Retinal pigment epithelial cell (primary cell): ENCODE measurements around the gene NEK5.
A peak's percentile ranks its signal among the peaks of the same experiment; 100 is the strongest.

Source experiments
- DNase-seq: peaks from one replicate; pipeline ENCODE4 v3.0.0-alpha.2; 2010; ENCODE audit warnings: low read depth
- H3K4me3 ChIP-seq: 2 replicates; pipeline ENCODE4 v1.5.1; 2011; ENCODE audit warnings: mild to moderate bottlenecking, low read length, control low read depth, moderate library complexity
- TF ChIP-seq, protein P1 (sequence below): conservative IDR thresholded peaks from 2 replicates; pipeline ENCODE4 v1.5.1; 2011; ENCODE audit warnings: low read depth, low read length, control low read depth, inconsistent platforms

NEK5 gene

DNA sequence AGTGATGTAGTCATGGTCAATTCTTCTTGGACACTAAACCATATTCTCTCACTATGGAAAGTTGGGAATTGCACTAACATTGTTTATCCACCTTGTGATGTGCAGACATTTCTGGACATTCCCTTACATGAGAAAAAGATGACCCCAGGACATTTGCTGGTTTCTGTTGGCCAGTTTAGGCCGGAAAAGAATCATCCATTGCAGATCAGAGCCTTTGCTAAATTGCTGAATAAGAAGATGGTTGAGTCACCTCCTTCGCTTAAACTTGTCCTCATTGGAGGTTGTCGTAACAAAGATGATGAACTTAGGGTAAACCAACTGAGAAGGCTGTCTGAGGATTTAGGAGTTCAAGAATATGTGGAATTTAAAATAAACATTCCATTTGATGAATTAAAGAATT lies 104.4 kb downstream of the NEK5 start, which contains the start of gene UTP14C:
Gene UTP14C (plus strand): TSS at position 211 of the 400 bp plus-strand sequence. CDS start 4,114 bp downstream, outside the sequence.
- H3K4me3 ChIP-seq: no peak within 1 kb of the TSS
- no peak for DNase-seq
- TF ChIP-seq, protein P1, sequence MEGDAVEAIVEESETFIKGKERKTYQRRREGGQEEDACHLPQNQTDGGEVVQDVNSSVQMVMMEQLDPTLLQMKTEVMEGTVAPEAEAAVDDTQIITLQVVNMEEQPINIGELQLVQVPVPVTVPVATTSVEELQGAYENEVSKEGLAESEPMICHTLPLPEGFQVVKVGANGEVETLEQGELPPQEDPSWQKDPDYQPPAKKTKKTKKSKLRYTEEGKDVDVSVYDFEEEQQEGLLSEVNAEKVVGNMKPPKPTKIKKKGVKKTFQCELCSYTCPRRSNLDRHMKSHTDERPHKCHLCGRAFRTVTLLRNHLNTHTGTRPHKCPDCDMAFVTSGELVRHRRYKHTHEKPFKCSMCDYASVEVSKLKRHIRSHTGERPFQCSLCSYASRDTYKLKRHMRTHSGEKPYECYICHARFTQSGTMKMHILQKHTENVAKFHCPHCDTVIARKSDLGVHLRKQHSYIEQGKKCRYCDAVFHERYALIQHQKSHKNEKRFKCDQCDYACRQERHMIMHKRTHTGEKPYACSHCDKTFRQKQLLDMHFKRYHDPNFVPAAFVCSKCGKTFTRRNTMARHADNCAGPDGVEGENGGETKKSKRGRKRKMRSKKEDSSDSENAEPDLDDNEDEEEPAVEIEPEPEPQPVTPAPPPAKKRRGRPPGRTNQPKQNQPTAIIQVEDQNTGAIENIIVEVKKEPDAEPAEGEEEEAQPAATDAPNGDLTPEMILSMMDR: no peak

DNA sequence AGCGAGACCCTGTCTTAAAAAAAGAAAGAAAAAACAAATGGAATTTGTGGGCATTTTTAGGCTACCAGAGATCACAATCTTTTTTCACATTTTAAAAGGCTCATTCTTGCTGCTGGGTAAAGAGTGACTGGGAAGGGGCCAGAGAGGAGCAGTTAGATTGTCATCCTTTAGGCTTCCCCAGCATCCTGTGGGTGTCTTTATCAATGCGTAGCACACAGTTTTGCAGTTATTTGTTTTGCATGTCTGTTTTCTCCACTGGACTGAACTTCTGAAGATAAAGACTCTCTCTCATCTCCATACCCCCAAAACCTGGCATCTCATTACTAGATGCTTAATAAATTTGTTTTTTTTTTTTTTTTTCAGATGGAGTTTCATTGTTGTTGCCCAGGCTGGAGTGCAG lies 106.5 kb downstream of the NEK5 start:
- DNase-seq: no peak
- TF ChIP-seq, protein P1: no peak

DNA sequence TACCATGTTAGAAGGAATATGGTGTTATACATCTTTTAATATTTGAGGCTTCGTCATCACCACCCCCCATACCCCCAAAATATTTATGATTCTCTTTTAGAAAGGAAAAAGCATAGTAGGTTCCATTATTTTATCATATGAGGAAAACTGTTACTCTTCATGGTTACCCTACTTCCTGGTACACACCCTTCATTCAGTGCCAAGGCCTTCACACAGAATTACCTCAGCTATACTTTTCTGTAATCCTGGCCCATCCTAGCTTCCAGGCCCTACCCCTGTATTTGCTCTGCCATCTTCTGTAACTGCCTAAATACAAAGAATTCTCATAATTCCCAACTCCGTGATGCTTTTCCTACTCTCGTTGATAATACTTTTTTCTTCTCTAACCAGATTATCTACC lies 108.7 kb downstream of the NEK5 start:
- no peak for DNase-seq
- TF ChIP-seq, protein P1: no peak
- no peak overlapping the region for H3K4me3 ChIP-seq

More for the DNA sequence above, 106.5 kb downstream of the NEK5 start:
- H3K4me3 ChIP-seq: no peak overlapping the region

DNA sequence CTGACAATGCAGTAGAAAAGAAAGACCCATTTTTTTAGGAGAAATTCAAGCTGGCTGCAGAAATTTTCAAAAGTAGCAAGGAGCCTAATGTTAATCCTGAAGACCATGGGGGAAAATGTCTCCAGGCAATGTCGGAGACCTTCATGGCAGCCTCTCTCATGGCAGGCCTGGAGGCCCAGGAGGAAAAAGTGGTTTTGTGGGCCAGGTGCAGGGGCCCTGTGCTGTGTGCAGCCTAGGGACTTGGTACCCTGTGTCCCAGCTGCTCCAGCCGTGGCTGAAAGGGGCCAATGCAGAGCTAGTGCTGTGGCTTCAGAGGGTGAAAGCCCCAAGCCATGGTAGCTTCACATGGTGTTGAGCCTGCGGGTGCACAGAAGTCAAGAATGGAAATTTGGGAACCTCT lies 112.6 kb downstream of the NEK5 start:
- DNase-seq: no peak
- TF ChIP-seq, protein P1: no peak
- H3K4me3 ChIP-seq: no peak overlapping the region

DNA sequence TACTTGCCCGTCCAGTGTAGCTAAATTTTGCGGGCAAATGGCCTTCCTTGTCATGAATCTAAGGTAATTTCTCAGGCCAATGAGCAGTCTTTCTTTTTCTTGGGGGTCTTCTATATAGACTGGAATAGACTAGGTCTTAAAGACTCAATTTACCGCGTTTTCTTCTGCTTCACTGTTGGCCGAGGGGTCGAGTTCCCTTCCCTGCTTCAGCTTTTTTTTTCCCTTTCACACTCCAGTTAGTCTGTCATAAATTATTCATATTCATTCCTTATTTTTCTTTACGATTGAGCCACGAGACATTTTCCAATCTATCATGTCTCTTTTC lies 116.4 kb downstream of the NEK5 start:
- no peak for DNase-seq
- TF ChIP-seq, protein P1: no peak
- peak overlapping the region; percentile 100 for H3K4me3 ChIP-seq

DNA sequence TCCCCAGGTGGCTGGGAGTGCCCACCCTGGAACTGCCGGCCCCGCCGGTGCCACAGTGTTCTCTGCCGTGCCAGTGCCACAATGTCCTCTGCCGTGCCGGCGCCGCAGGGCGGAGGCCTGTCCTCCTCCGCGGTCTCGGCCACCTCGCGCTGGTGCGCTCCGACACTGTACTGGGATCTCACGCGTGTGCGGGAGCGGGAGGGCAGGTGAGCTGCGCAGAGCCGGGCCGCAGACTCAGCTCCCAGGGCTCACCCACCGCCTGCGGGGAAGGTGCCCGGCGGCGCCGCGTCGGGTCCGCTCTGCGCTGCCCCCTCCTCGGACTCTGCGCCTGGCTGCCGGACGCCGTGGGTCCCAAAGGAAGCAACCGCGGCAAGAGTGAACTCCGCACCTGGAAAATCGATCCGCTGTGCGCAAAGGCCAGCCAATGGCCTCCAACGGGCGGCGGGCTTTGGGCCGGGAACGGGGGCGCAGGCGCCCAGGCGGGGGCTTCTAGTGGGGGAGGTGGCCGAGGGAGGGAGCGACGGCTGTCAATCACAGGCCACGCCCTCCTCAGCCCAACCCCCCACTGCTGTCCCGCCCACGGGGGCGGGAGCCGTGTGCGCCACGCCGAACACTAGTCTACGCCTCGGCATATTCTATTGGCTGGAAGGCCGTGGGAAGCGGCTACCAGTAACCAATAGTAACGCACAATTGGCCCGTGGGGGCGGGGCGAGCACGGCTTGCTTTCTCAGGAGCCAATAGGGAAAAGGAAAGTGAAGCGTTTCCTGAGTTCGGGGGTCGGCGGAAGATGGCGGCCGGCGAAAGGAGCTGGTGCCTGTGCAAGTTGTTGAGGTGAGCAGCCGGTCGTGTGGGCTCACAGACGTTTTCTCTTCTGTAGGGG lies 117.0 kb downstream of the NEK5 start, which contains the start of gene ALG11:
Gene ALG11 (plus strand): TSS at position 767 of the 880 bp plus-strand sequence. CDS start 21 bp downstream, at position 788.
- peak; percentile 89 for DNase-seq
- TF ChIP-seq, protein P1: no peak
- H3K4me3 ChIP-seq: peak within 1 kb of the TSS; percentile 100
